SK-N-SH (cell line): Measurements from ENCODE around the gene TSEN2. TPM values are rescaled to one million over a fixed set of nuclear protein-coding genes. Genes with fewer than 3 reads are reported as not detected.

Experiments
- CTCF ChIA-PET: fragments of 300-600, 350-600 bp; formaldehyde crosslinking; extraction: SDS; loops from one replicate; lab custom pipeline; 2021; lab: Yijun Ruan, JAX
- POLR2A ChIA-PET: fragments of 350-600 bp; sonication (Branson Sonifier 250); formaldehyde crosslinking; extraction: SDS; loops from one replicate; lab custom pipeline; 2020; ENCODE audit warnings: antibody characterized with exemption, inconsistent platforms; lab: Yijun Ruan, JAX
- DNase-seq: peaks from one replicate; pipeline ENCODE4 v3.0.0; 2012
- H2AFZ ChIP-seq: fragments of 200-600 bp; sonication (generic); 2 replicates; pipeline ENCODE4 v1.8.1; 2016; ENCODE audit warnings: antibody characterized with exemption, mild to moderate bottlenecking, low read depth
- H3F3A ChIP-seq: fragments of 200-600 bp; sonication (generic); replicated peaks from 2 replicates; pipeline ENCODE3; 2016; ENCODE audit warnings: antibody characterized with exemption, mild to moderate bottlenecking; ENCODE audit not compliant: insufficient read depth
- H3K27ac ChIP-seq, 2 experiments: fragments of 200-500 bp in 1 of 2; fragments of 200-600 bp in 1 of 2; sonication (Bioruptor generic) in 1 of 2; sonication (generic), shearing (Covaris generic) in 1 of 2; 2 replicates each; pipeline versions ENCODE4 v1.5.1 to v1.6.1; 2014 to 2016; ENCODE audit warnings: low read depth in 2 of 2, inconsistent platforms in 1 of 2, low read length in 1 of 2, mild to moderate bottlenecking in 1 of 2, mixed read lengths in 1 of 2
- H3K27me3 ChIP-seq: fragments of 200-600 bp; sonication (generic), shearing (Covaris generic); 2 replicates; pipeline ENCODE4 v1.6.1; 2016; ENCODE audit warnings: mixed run types; ENCODE audit not compliant: insufficient read depth
- H3K36me3 ChIP-seq, 2 experiments: fragments of 200-500 bp in 1 of 2; fragments of 200-600 bp in 1 of 2; sonication (Bioruptor generic) in 1 of 2; sonication (generic) in 1 of 2; replicated peaks in 1 of 2; 2 replicates each; pipeline versions ENCODE3 to v1.5.1; 2014 to 2016; ENCODE audit warnings: low read length in 1 of 2, mild to moderate bottlenecking in 1 of 2; ENCODE audit not compliant: insufficient read depth in 2 of 2, control insufficient read depth in 1 of 2
- H3K4me1 ChIP-seq, 2 experiments: fragments of 200-500 bp in 1 of 2; fragments of 200-600 bp in 1 of 2; sonication (Bioruptor generic) in 1 of 2; sonication (generic), shearing (Covaris generic) in 1 of 2; 2 replicates each; pipeline versions ENCODE4 v1.5.1 to v1.6.1; 2014 to 2016; ENCODE audit warnings: low read depth in 1 of 2, low read length in 1 of 2, mixed run types in 1 of 2; ENCODE audit not compliant: insufficient read depth in 2 of 2, control insufficient read depth in 1 of 2
- H3K4me2 ChIP-seq: fragments of 200-600 bp; sonication (generic), shearing (Covaris generic); 2 replicates; pipeline ENCODE4 v1.6.1; 2017; ENCODE audit warnings: mixed run types
- H3K4me3 ChIP-seq, 2 experiments: fragments of 200-500 bp in 1 of 2; fragments of 200-600 bp in 1 of 2; sonication (Bioruptor generic) in 1 of 2; sonication (generic), shearing (Covaris generic) in 1 of 2; 2 replicates each; pipeline versions ENCODE4 v1.5.1 to v1.8.1; 2014 to 2016; ENCODE audit warnings: low read depth in 2 of 2, inconsistent platforms in 1 of 2, low read length in 1 of 2, mild to moderate bottlenecking in 1 of 2, mixed read lengths in 1 of 2, moderate library complexity in 1 of 2
- H3K79me2 ChIP-seq: fragments of 200-600 bp; sonication (generic); 2 replicates; pipeline ENCODE4 v1.8.1; 2017; ENCODE audit warnings: mild to moderate bottlenecking; ENCODE audit not compliant: insufficient read depth
- H3K9ac ChIP-seq: fragments of 200-600 bp; sonication (generic); 2 replicates; pipeline ENCODE4 v1.6.1; 2017; ENCODE audit warnings: mixed run types
- H3K9me2 ChIP-seq: fragments of 200-600 bp; sonication (generic); 2 replicates; pipeline ENCODE4 v1.6.1; 2017; ENCODE audit warnings: mixed run types
- H3K9me3 ChIP-seq: fragments of 200-600 bp; sonication (generic); 2 replicates; pipeline ENCODE4 v1.6.1; 2017; ENCODE audit warnings: mixed run types, mild to moderate bottlenecking, moderate library complexity
- H4K20me1 ChIP-seq: fragments of 200-600 bp; sonication (generic); 2 replicates; pipeline ENCODE4 v1.6.1; 2017; ENCODE audit warnings: mild to moderate bottlenecking, mixed run types; ENCODE audit not compliant: insufficient read depth
- CHD2 ChIP-seq: fragments of 150-350 bp; IDR thresholded peaks from 2 replicates; pipeline ENCODE4 v1.6.1; 2018; ENCODE audit warnings: low read length; ENCODE audit not compliant: partially characterized antibody
- ELF1 ChIP-seq: IDR thresholded peaks from 2 replicates; pipeline ENCODE4 v1.4.0; 2012
- EP300 ChIP-seq, 2 experiments: IDR thresholded peaks; 2 replicates each; pipeline versions ENCODE4 v1.4.0 to v1.6.1; 2012; ENCODE audit warnings: borderline replicate concordance in 1 of 2, low read depth in 1 of 2, low read length in 1 of 2
- FOXJ3 ChIP-seq: sonication (generic); formaldehyde crosslinking; IDR thresholded peaks from 2 replicates; pipeline ENCODE4 v1.5.1; 2020; ENCODE audit warnings: mild to moderate bottlenecking, missing genetic modification reagents
- JUND ChIP-seq: IDR thresholded peaks from 2 replicates; pipeline ENCODE4 v1.4.0; 2012
- MXI1 ChIP-seq: IDR thresholded peaks from 2 replicates; pipeline ENCODE4 v1.6.1; 2012; ENCODE audit warnings: mild to moderate bottlenecking, low read depth, low read length, improper control_type of control experiment
- NFIC ChIP-seq: IDR thresholded peaks from 2 replicates; pipeline ENCODE4 v1.4.0; 2012; ENCODE audit warnings: borderline replicate concordance
- NRF1 ChIP-seq: IDR thresholded peaks from 2 replicates; pipeline ENCODE4 v1.6.1; 2012; ENCODE audit warnings: low read depth, mild to moderate bottlenecking, low read length
- REST ChIP-seq: IDR thresholded peaks from 2 replicates; pipeline ENCODE4 v1.6.1; 2012; ENCODE audit warnings: mild to moderate bottlenecking, low read depth, low read length, moderate library complexity
- RXRA ChIP-seq: IDR thresholded peaks from 2 replicates; pipeline ENCODE4 v1.4.0; 2012; ENCODE audit warnings: low read depth, mild to moderate bottlenecking, borderline replicate concordance
- SIN3A ChIP-seq: IDR thresholded peaks from 2 replicates; pipeline ENCODE4 v1.6.1; 2012; ENCODE audit warnings: low read depth, mild to moderate bottlenecking, low read length, moderate library complexity, borderline replicate concordance
- SMC3 ChIP-seq: IDR thresholded peaks from 2 replicates; pipeline ENCODE4 v1.6.1; 2012; ENCODE audit warnings: low read depth, low read length, improper control_type of control experiment
- TEAD4 ChIP-seq: IDR thresholded peaks from 2 replicates; pipeline ENCODE4 v1.4.0; 2012; ENCODE audit warnings: mild to moderate bottlenecking, borderline replicate concordance; ENCODE audit not compliant: insufficient read depth
- USF1 ChIP-seq: IDR thresholded peaks from 2 replicates; pipeline ENCODE4 v1.4.0; 2012; ENCODE audit warnings: low read depth, borderline replicate concordance
- USF2 ChIP-seq: fragments of 150-350 bp; IDR thresholded peaks from 2 replicates; pipeline ENCODE4 v1.6.1; 2017; ENCODE audit warnings: antibody characterized with exemption, low read length, low read depth, borderline replicate concordance
- YY1 ChIP-seq: IDR thresholded peaks from 2 replicates; pipeline ENCODE4 v1.4.0; 2012; ENCODE audit warnings: low read depth, mild to moderate bottlenecking
- ZBTB33 ChIP-seq: IDR thresholded peaks from 2 replicates; pipeline ENCODE4 v1.4.0; 2012; ENCODE audit warnings: low read depth, borderline replicate concordance
- WGBS: methylation state at CpG from one replicate; pipeline ENCODE4 v1.1.6; 2017; ENCODE audit warnings: low lambda C conversion rate; 5-methylcytosine and 5-hydroxymethylcytosine counted together
- polyA plus RNA-seq, 3 experiments: library from polyadenylated mRNA; depleted of rRNA; stranded (reverse); fragments of >200 nt; gene quantifications; 2 replicates each; pipeline ENCODE4 v1.2.3, GENCODE V29; 2012

TSEN2 gene
- polyA plus RNA-seq, 1 of the 3 experiments (the other 2 are of a cell fraction), result 13.0 TPM

GRCh38 chr3:12462159-12462947, 21.9 kb upstream of the TSEN2 start:
- no peak for TF ChIP-seq MXI1
- TF ChIP-seq JUND, result no peak
- TF ChIP-seq RXRA, result no peak
- TF ChIP-seq CHD2, result no peak
- TF ChIP-seq EP300 (IDR thresholded peaks at IDR 0.05; ENCODE audit: borderline replicate concordance in 1 of 2, low read depth in 1 of 2, low read length in 1 of 2), result no peak
- no peak for TF ChIP-seq NFIC
- TF ChIP-seq SMC3, result no peak
- TF ChIP-seq ELF1, result no peak
- TF ChIP-seq ZBTB33, result no peak
- TF ChIP-seq REST, result no peak
- POLR2A ChIA-PET, result no interaction called here
- no peaks in the 10 kb centered on the region for H3K9me2 ChIP-seq

GRCh38 chr3:12463686-12464085, 20.6 kb upstream of the TSEN2 start:
- H3K27ac ChIP-seq, result no peak overlapping the region
- H3K27me3 ChIP-seq, result no peaks in the 10 kb centered on the region
- H3K9me3 ChIP-seq, result no peaks in the 10 kb centered on the region
- H4K20me1 ChIP-seq, result no peaks in the 10 kb centered on the region
- POLR2A ChIA-PET, result no interaction called here
- CTCF ChIA-PET, result interaction anchor here (0.7 to 3.0 kb wide), 3 partner anchors 16 to 31 kb away, joined by 3 to 18 read pairs (median 3); partner anchors contain the start of gene TSEN2
- no peak overlapping the region for H3K4me2 ChIP-seq
- no peaks in the 10 kb centered on the region for H3K36me3 ChIP-seq
- no peak overlapping the region for H3K4me3 ChIP-seq
- DNase-seq, result no peak
- H3K4me1 ChIP-seq, result peaks cover 0 to 2% of the 10 kb centered on the region in 2 experiments; a peak in 1 of 4 replicates
- no peaks in the 10 kb centered on the region for H3K79me2 ChIP-seq
- whole genome bisulfite sequencing, result 100% methylated on average over 1 of the region's 1 CpG
- no peaks in the 10 kb centered on the region for H3K9me2 ChIP-seq
- peaks cover 5% of the 10 kb centered on the region for H3F3A ChIP-seq
- H2AFZ ChIP-seq, result no peak overlapping the region
- H3K9ac ChIP-seq, result no peak overlapping the region
- TF ChIP-seq ZBTB33 (no peak), USF2 (no peak), FOXJ3 (CRISPR knock-in tag) (no peak), USF1 (no peak), RXRA (no peak), NRF1 (no peak), TEAD4 (no peak), SIN3A (no peak), YY1 (no peak), ELF1 (no peak)

More at GRCh38 chr3:12462159-12462947, 21.9 kb upstream of the TSEN2 start:
- H3K9me3 ChIP-seq, result no peaks in the 10 kb centered on the region
- H3K36me3 ChIP-seq, result no peaks in the 10 kb centered on the region
- peaks cover 5% of the 10 kb centered on the region for H3F3A ChIP-seq
- CTCF ChIA-PET, result no interaction called here
- no peak overlapping the region for H2AFZ ChIP-seq
- H3K4me3 ChIP-seq, result no peak overlapping the region
- H3K27me3 ChIP-seq, result no peaks in the 10 kb centered on the region
- no peak overlapping the region for H3K9ac ChIP-seq
- 87% methylated on average over 8 of the region's 9 CpGs for WGBS
- no peak overlapping the region for H3K27ac ChIP-seq
- H3K4me1 ChIP-seq, result peaks cover 0 to 2% of the 10 kb centered on the region in 2 experiments; a peak in 1 of 4 replicates
- H3K79me2 ChIP-seq, result no peaks in the 10 kb centered on the region
- DNase-seq, result no peak
- H3K4me2 ChIP-seq, result no peak overlapping the region
- H4K20me1 ChIP-seq, result no peaks in the 10 kb centered on the region
